Neuron (in vitro differentiated cells): ENCODE results near the gene CLIC5.
A peak's percentile ranks its signal among the peaks of the same experiment; 100 is the strongest.

ENCODE experiments used
- H2AFZ ChIP-seq: one replicate; pipeline ENCODE4 v1.6.1; 2013; ENCODE audit warnings: low read depth, mild to moderate bottlenecking, inconsistent platforms, low read length, moderate library complexity
- H3K27me3 ChIP-seq: one replicate; pipeline ENCODE4 v1.6.1; 2013; ENCODE audit warnings: low read length; ENCODE audit not compliant: insufficient read depth
- H3K36me3 ChIP-seq: one replicate; pipeline ENCODE4 v1.6.1; 2013; ENCODE audit warnings: low read length; ENCODE audit not compliant: insufficient read depth
- H3K4me1 ChIP-seq: one replicate; pipeline ENCODE4 v1.6.1; 2013; ENCODE audit warnings: low read length; ENCODE audit not compliant: insufficient read depth
- H3K4me3 ChIP-seq: 2 replicates; pipeline ENCODE4 v1.5.1; 2013; ENCODE audit warnings: mild to moderate bottlenecking, low read length, moderate library complexity
- H3K9me3 ChIP-seq: one replicate; pipeline ENCODE4 v1.6.1; 2013; ENCODE audit warnings: low read length

Gene CLIC5

GRCh38 chr6:46024124-46024769 lies 8.6 kb upstream of the CLIC5 start:
- H3K4me3 ChIP-seq: no peak overlapping the region
- no peaks in the 10 kb centered on the region for H3K9me3 ChIP-seq
- no peaks in the 10 kb centered on the region for H3K4me1 ChIP-seq
- peaks cover 2% of the 10 kb centered on the region for H3K27me3 ChIP-seq
- H3K36me3 ChIP-seq: no peaks in the 10 kb centered on the region
- no peak overlapping the region for H2AFZ ChIP-seq

- Histone ChIP-seq H3K27me3 (peaks cover 2% of the 10 kb centered on the region), H3K4me1 (no peaks in the 10 kb centered on the region)
Measured at GRCh38 chr6:46023216-46023915, 7.7 kb upstream of the CLIC5 start.

GRCh38 chr6:46022106-46022948 lies 6.7 kb upstream of the CLIC5 start:
- H3K4me3 ChIP-seq: no peak overlapping the region
- no peaks in the 10 kb centered on the region for H3K9me3 ChIP-seq
- H3K4me1 ChIP-seq: no peaks in the 10 kb centered on the region
- no peaks in the 10 kb centered on the region for H3K36me3 ChIP-seq
- no peak overlapping the region for H2AFZ ChIP-seq
- peaks cover 7% of the 10 kb centered on the region for H3K27me3 ChIP-seq

More at GRCh38 chr6:46023216-46023915, 7.7 kb upstream of the CLIC5 start:
- no peak overlapping the region for H3K4me3 ChIP-seq
- no peak overlapping the region for H2AFZ ChIP-seq
- no peaks in the 10 kb centered on the region for H3K9me3 ChIP-seq
- no peaks in the 10 kb centered on the region for H3K36me3 ChIP-seq

GRCh38 chr6:46017726-46018125 lies 2.1 kb upstream of the CLIC5 start:
- H3K9me3 ChIP-seq: no peaks in the 10 kb centered on the region
- no peak overlapping the region for H3K4me3 ChIP-seq
- H3K4me1 ChIP-seq: peaks cover 12% of the 10 kb centered on the region
- no peaks in the 10 kb centered on the region for H3K36me3 ChIP-seq
- no peak overlapping the region for H2AFZ ChIP-seq
- peaks cover 47% of the 10 kb centered on the region for H3K27me3 ChIP-seq

- Histone ChIP-seq H3K36me3 (no peaks in the 10 kb centered on the region), H3K27me3 (peaks cover 55% of the 10 kb centered on the region), H3K4me3 (no peak overlapping the region), H3K4me1 (peaks cover 12% of the 10 kb centered on the region), H3K9me3 (no peaks in the 10 kb centered on the region), H2AFZ (peak overlapping the region; percentile 67)
Measured at GRCh38 chr6:46016063-46016608, 476 bp upstream of the CLIC5 start.

GRCh38 chr6:46014511-46015118 lies 1.0 kb downstream of the CLIC5 start:
- peaks cover 55% of the 10 kb centered on the region for H3K27me3 ChIP-seq
- no peak overlapping the region for H2AFZ ChIP-seq
- H3K9me3 ChIP-seq: no peaks in the 10 kb centered on the region
- H3K36me3 ChIP-seq: no peaks in the 10 kb centered on the region
- H3K4me3 ChIP-seq: no peak overlapping the region
- peaks cover 12% of the 10 kb centered on the region for H3K4me1 ChIP-seq

GRCh38 chr6:46014046-46014445 lies 1.6 kb downstream of the CLIC5 start:
- Histone ChIP-seq H3K4me1 (peaks cover 12% of the 10 kb centered on the region), H3K36me3 (no peaks in the 10 kb centered on the region), H3K4me3 (no peak overlapping the region), H2AFZ (no peak overlapping the region), H3K9me3 (no peaks in the 10 kb centered on the region), H3K27me3 (peaks cover 55% of the 10 kb centered on the region)

- Histone ChIP-seq H2AFZ (no peak overlapping the region), H3K9me3 (no peaks in the 10 kb centered on the region), H3K27me3 (peaks cover 55% of the 10 kb centered on the region), H3K4me1 (peaks cover 12% of the 10 kb centered on the region), H3K4me3 (no peak overlapping the region), H3K36me3 (no peaks in the 10 kb centered on the region)
Measured at GRCh38 chr6:46013639-46014038, 2.0 kb downstream of the CLIC5 start.

GRCh38 chr6:46012834-46013233 lies 2.8 kb downstream of the CLIC5 start:
- H3K27me3 ChIP-seq: peaks cover 55% of the 10 kb centered on the region
- no peaks in the 10 kb centered on the region for H3K9me3 ChIP-seq
- H3K36me3 ChIP-seq: no peaks in the 10 kb centered on the region
- H2AFZ ChIP-seq: no peak overlapping the region
- H3K4me3 ChIP-seq: no peak overlapping the region
- H3K4me1 ChIP-seq: peaks cover 12% of the 10 kb centered on the region

GRCh38 chr6:46011188-46012085 lies 4.2 kb downstream of the CLIC5 start:
- Histone ChIP-seq H3K4me3 (no peak overlapping the region), H3K36me3 (no peaks in the 10 kb centered on the region), H3K27me3 (peaks cover 44% of the 10 kb centered on the region), H2AFZ (no peak overlapping the region), H3K4me1 (peaks cover 12% of the 10 kb centered on the region), H3K9me3 (no peaks in the 10 kb centered on the region)

- Histone ChIP-seq H3K4me1 (peaks cover 12% of the 10 kb centered on the region), H3K36me3 (no peaks in the 10 kb centered on the region), H2AFZ (no peak overlapping the region), H3K27me3 (peaks cover 39% of the 10 kb centered on the region), H3K4me3 (no peak overlapping the region), H3K9me3 (no peaks in the 10 kb centered on the region)
Measured at GRCh38 chr6:46010771-46011170, 4.9 kb downstream of the CLIC5 start.

GRCh38 chr6:46010270-46010669 lies 5.4 kb downstream of the CLIC5 start:
- H3K4me3 ChIP-seq: no peak overlapping the region
- peaks cover 8% of the 10 kb centered on the region for H3K4me1 ChIP-seq
- H3K9me3 ChIP-seq: no peaks in the 10 kb centered on the region
- peaks cover 34% of the 10 kb centered on the region for H3K27me3 ChIP-seq
- H3K36me3 ChIP-seq: no peaks in the 10 kb centered on the region
- no peak overlapping the region for H2AFZ ChIP-seq
